GM10266 (cell line): Measurements from ENCODE around the gene RNH1.

Source experiments
- DNase-seq: peaks from one replicate; pipeline ENCODE4 v3.0.0; 2012; ENCODE audit errors: extremely low spot score
- TF ChIP-seq, protein P1 (sequence below): IDR thresholded peaks from 2 replicates; pipeline ENCODE4 v1.5.1; 2012; ENCODE audit warnings: mild to moderate bottlenecking, low read depth; ENCODE audit not compliant: control insufficient read depth, insufficient read depth; ENCODE audit errors: missing control alignments

The RNH1 gene

DNA sequence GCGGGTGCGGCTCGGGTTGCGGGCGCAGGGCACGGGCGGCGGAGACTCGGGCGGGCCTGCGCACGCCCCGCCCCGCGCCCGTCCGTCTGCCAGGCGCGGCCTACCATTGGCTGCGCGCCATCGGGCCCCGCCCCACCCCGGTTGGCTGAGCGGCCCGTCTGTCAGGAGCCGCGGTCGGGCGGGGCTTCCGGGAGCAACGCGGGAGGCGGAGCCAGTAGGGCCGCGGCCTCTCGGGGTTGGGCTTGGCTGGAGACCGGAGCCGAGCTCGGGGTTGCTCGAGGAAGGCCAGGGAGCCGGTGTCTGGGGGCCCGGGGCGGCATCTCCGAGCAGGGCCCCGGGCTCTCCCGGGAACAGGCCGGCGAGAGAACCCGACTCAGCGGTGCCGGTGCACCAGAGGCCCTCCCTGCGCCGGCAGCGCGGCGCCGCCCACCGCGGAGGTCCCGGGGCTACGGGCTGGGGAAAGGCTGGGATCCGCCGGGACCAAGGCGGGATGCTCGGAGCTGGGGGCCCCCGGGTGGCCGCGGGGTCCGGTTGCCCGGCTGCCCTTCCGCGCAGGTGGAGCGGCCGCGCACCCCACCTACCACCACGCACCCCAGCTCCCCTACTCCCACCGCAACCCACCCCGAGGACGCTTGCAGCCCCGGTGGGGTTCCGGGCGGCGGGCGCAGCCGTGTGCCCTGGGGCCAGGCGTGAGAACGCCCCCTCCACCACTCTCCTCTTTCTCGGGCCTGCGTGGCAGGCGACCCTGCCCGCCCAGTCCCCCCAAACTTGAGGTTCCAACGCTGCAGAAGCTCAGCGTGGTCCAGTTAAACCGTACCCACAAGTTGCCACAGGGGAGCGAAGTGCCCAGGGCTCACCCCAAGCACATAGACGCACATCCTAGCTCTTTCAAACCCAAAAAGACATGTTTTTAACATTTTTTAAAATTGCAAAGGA is 28.7 kb upstream of the RNH1 start, which contains the start of gene HRAS:
TSS of gene HRAS (minus strand) at position 58 of the 936 bp plus-strand sequence.
- TF ChIP-seq, protein P1, sequence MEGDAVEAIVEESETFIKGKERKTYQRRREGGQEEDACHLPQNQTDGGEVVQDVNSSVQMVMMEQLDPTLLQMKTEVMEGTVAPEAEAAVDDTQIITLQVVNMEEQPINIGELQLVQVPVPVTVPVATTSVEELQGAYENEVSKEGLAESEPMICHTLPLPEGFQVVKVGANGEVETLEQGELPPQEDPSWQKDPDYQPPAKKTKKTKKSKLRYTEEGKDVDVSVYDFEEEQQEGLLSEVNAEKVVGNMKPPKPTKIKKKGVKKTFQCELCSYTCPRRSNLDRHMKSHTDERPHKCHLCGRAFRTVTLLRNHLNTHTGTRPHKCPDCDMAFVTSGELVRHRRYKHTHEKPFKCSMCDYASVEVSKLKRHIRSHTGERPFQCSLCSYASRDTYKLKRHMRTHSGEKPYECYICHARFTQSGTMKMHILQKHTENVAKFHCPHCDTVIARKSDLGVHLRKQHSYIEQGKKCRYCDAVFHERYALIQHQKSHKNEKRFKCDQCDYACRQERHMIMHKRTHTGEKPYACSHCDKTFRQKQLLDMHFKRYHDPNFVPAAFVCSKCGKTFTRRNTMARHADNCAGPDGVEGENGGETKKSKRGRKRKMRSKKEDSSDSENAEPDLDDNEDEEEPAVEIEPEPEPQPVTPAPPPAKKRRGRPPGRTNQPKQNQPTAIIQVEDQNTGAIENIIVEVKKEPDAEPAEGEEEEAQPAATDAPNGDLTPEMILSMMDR: no peak
- peak; percentile 100 for DNase-seq

DNA sequence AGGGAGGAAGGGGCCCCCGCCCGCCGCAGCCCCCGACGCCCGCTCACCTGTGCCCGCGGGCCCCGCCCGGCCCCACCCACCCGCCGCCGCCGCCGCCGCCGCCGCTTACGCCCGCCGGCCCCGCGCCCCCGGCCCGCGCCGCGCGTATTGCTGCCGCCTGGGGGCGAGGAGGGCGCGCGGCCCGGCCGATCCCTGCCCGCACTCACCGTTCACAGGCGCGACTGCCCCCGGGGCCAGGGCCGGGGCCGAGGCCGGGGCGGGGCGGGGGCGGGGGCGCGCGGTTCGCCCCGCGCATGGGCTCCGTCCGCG is 28.1 kb upstream of the RNH1 start:
- TF ChIP-seq, protein P1: peak; percentile 48

DNA sequence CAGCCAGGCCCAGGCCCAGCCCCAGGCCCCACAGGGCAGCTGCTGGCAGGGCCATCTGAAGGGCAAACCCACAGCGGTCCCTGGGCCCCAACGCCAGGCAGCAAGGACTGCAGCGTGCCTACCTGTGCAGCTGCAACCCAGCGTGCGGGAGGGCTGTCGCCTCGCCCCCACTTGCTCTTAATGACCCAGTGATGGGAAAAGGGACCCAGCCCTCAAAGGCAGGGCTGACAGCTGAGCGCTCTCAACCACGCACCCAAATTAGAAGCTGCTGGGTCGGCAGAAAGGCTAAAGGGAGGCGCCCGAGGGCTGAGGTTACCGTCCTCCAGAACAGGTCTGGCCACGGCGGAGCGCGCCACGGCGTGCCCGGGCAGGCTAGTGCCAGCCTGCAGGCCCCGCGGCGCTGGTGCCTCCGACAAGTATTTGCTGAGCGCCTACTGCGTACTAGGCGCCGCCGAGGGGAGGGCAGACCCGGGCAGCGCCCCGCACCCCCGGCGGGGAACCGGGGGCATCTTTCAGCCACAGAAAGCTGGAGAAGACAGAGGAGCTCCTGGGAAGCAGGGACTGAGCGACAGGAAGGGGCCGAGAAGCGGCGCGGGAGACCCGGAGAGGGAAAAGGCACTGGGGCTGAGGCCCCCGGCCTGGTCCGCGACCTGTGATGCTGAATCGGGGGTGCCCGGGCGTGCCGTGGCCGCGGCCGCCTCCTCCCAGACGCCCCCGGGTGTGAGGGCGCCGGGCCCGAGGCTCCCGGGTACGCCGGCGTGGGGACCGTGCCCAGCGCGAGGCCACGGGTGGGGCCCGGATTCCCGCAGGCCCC is 27.6 kb upstream of the RNH1 start:
- DNase-seq: no peak
- TF ChIP-seq, protein P1: no peak

More for the DNA sequence above, 28.1 kb upstream of the RNH1 start:
- DNase-seq: no peak

DNA sequence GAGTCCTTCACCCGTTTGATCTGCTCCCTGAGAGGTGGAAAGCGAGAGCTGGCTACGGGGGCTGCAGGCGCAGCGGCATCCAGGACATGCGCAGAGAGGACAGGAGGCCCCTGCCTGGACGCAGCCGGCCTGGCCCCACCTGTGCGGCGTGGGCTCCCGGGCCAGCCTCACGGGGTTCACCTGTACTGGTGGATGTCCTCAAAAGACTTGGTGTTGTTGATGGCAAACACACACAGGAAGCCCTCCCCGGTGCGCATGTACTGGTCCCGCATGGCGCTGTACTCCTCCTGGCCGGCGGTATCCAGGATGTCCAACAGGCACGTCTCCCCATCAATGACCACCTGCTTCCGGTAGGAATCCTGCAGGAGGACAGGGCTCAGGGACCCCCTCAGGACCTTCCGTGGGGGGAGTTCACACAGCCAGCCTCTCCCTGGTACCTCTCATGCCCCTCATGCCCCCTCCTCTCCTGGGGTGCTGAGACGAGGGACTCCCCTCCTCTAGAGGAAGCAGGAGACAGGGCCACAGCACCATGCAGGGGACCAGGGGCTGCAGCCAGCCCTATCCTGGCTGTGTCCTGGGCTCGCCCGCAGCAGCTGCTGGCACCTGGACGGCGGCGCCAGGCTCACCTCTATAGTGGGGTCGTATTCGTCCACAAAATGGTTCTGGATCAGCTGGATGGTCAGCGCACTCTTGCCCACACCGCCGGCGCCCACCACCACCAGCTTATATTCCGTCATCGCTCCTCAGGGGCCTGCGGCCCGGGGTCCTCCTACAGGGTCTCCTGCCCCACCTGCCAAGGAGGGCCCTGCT is 26.7 kb upstream of the RNH1 start:
- no peak for DNase-seq
- TF ChIP-seq, protein P1: no peak

DNA sequence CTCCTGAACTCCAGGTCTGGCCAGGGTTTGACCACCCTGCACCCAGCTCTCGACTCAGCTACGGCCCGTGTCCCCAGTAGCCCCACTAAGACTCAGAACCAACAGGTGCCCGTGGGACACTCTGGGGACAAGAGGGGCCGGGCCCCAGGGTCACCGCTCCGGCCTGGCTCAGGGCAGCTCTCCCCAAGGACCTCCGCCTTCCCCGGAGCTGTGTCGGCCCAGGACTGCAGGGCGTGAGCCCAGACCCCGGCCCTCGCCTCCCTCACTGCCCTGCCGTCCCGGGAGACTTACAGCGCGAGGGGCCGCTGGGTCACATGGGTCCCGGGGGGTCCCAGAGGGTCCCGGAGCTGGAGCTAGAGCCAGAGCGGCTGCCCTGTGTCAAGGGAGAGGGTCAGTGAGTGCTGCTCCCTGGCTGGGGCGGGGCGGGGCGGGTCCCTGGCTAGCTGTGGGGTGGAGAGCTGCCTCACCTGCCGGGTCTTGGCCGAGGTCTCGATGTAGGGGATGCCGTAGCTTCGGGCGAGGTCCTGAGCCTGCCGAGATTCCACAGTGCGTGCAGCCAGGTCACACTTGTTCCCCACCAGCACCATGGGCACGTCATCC is 26.0 kb upstream of the RNH1 start:
- DNase-seq: no peak

DNA sequence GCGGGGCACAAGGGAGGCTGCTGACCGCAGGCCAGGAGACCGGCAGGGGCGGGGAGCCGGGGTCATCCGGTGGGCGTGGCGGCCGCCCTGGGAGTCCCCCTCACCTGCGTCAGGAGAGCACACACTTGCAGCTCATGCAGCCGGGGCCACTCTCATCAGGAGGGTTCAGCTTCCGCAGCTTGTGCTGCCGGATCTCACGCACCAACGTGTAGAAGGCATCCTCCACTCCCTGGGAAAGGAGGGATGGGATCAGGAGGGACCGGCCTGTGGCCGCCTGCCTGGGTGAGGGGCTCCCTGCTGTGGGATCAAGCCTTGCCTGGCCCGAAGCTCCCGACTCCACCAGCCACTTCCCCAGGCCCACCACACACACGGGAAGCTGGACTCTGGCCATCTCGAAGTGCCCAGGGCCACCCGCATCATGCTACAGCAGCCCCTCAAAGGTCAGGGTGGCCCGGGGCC is 25.5 kb upstream of the RNH1 start:
- no peak for DNase-seq
- TF ChIP-seq, protein P1: no peak

More for the DNA sequence above, 26.0 kb upstream of the RNH1 start:
- TF ChIP-seq, protein P1: no peak
